Mucosa of descending colon (tissue), 3 donors: Measurements from ENCODE around the gene FXYD5. TPM values are rescaled to one million over a fixed set of nuclear protein-coding genes. Genes with fewer than 3 reads are reported as not detected.

ENCODE experiments used
- ATAC-seq: fragments of 200-7000 bp; cut with Tn5 transposase; one replicate; pipeline ENCODE4 v1.9.1; 2020; ENCODE audit warnings: mild to moderate bottlenecking, moderate library complexity
- DNase-seq, 3 donors: peaks; one replicate each; pipeline ENCODE4 v3.0.0-alpha.2; 2020
- H3K36me3 ChIP-seq: fragments of 200-600 bp; one replicate; pipeline ENCODE4 v1.8.0; 2021; ENCODE audit warnings: low read depth, mild to moderate bottlenecking
- H3K4me1 ChIP-seq: fragments of 200-600 bp; one replicate; pipeline ENCODE4 v1.8.0; 2021; ENCODE audit warnings: low read depth, mild to moderate bottlenecking
- H3K4me3 ChIP-seq: fragments of 200-600 bp; one replicate; pipeline ENCODE4 v1.8.0; 2021; ENCODE audit warnings: mild to moderate bottlenecking
- H3K9me3 ChIP-seq: fragments of 200-600 bp; one replicate; pipeline ENCODE4 v1.8.0; 2021; ENCODE audit warnings: mild to moderate bottlenecking
- intact Hi-C, 2 donors: fragments of 100-400 bp; cut with DNase I in 1 of 2; cut with micrococcal nuclease in 1 of 2; formaldehyde crosslinking; loops; one replicate each; pipeline versions ENCODE4 v1.11.0 to v1.11.1; 2022; cut with DNase I, micrococcal nuclease
- total RNA-seq, 3 donors: library from RNA; stranded (reverse); fragmentation: NEBNext Ultra II Directional in 2 of 3; extraction: Animal tissue kit (Norgen Biotek cat#: 25700) in 2 of 3; gene quantifications; one replicate each; pipeline versions ENCODE4 v1.2.1 to v1.2.4, GENCODE V29; 2021 to 2023
- TF ChIP-seq, protein P1 (sequence below): fragments of 200-600 bp; IDR thresholded peaks from one replicate; pipeline ENCODE4 v1.8.0; 2022; ENCODE audit warnings: antibody characterized with exemption, mild to moderate bottlenecking
- donor health status: DM: no; HTN: no; CAD: no; lungs with moderate emphysema.
- donor health status: DM: no; HTN: no; CAD: no.
- donor health status: DM: no; HTN: yes; CAD: no.

The FXYD5 gene
- total RNA-seq, 3 donors from 2014 or later = 9.1 to 20.8 (median 17.9) TPM

DNA sequence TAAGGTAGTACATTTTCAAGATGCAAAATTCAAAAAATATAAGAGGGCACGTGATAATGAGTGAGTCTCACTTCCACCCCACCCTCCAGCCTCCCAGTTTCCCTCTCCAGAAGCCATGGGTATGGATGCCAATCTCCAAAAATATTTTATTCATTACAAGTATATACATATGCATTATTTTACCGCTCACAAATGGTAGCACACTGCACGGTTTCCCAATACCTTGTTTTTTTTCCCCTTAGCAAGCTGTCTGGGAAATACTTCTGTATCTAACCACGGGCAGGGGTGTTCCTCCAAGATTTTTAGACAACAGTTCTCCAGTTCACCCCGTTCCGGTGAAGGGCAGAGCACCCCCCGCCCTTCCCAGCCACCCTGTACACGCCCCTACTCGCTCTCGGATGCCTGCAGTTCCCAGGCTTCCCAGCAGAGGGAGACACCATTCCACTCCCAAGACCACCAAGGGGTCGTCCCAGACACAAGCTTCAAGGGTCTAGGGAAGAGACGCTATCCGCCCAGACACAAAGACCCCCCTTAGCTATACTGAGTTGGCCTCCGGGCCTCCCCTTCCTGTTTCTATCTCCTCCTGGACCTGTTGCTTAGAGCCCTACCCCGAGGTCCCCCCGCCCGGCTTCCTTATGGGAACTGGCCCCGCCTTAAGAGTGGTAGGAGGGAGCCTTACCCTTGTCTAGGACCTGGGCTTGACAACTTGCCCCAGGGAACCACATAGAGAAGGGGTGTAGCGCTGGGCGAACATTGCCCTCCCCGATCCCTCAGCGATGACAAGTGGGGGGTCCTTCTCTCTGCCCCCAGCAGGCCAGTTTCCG, 40.0 kb upstream of the FXYD5 start:
- intact Hi-C loops = no loop called here
- Histone ChIP-seq H3K9me3 (no peaks in the 10 kb centered on the region), H3K36me3 (no peaks in the 10 kb centered on the region), H3K4me1 (peaks cover 10% of the 10 kb centered on the region), H3K4me3 (peak overlapping the region; percentile 12)
- DNase-seq (peak; percentile 86 to 91 (median 87)), ATAC-seq (peak; percentile 71)
- TF ChIP-seq, protein P1, sequence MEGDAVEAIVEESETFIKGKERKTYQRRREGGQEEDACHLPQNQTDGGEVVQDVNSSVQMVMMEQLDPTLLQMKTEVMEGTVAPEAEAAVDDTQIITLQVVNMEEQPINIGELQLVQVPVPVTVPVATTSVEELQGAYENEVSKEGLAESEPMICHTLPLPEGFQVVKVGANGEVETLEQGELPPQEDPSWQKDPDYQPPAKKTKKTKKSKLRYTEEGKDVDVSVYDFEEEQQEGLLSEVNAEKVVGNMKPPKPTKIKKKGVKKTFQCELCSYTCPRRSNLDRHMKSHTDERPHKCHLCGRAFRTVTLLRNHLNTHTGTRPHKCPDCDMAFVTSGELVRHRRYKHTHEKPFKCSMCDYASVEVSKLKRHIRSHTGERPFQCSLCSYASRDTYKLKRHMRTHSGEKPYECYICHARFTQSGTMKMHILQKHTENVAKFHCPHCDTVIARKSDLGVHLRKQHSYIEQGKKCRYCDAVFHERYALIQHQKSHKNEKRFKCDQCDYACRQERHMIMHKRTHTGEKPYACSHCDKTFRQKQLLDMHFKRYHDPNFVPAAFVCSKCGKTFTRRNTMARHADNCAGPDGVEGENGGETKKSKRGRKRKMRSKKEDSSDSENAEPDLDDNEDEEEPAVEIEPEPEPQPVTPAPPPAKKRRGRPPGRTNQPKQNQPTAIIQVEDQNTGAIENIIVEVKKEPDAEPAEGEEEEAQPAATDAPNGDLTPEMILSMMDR = peak; percentile 97

DNA sequence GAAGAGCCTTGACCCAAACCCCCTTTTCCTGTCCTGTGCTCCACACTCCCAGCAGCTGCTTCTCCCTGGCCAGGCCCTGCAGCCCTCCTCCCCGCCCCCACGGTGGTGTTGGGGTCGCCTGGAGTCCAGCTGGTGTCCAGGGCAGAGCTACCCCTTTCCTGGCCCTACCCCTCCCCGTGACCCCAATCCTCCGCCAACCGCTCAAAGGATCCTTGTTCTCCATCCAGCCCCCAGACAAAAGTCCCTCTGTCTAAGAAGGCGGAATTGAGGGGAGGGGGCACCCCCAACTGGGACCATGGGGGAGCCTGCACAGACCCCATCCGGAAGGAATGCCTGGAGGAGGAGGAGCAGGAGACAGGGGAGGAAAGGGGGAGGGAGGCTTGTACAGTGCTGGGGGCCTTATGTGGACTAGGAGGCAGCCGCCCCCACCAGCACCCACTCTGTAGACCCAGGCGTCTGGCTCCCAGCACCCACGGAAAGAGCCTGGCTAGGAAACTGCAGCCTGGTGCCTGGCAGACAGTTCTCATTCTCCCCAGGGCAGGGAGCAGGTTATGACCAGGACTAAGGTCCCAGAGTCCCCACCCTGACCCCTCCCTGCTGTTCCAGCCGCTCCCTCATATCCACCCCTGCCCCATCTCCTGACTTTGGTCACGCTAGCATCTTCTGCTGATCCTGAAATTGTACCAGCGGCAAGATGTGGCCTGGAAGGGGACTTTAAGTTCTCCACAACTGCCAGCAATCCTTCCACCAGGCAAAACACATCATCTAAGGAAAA, 39.2 kb upstream of the FXYD5 start, which contains the start of gene FXYD3:
FXYD3 (plus strand) TSS at position 647 of the 775 bp plus-strand sequence. CDS start 3,554 bp downstream, outside the sequence.
- Histone ChIP-seq H3K9me3 (no peaks in the 10 kb centered on the region), H3K4me1 (peaks cover 15% of the 10 kb centered on the region), H3K36me3 (no peaks in the 10 kb centered on the region), H3K4me3 (peak within 1 kb of the TSS; percentile 35)
- intact Hi-C loops = no loop called here
- TF ChIP-seq, protein P1 = no peak
- DNase-seq (peak; percentile 83 to 84 (median 84)), ATAC-seq (peak; percentile 74)

DNA sequence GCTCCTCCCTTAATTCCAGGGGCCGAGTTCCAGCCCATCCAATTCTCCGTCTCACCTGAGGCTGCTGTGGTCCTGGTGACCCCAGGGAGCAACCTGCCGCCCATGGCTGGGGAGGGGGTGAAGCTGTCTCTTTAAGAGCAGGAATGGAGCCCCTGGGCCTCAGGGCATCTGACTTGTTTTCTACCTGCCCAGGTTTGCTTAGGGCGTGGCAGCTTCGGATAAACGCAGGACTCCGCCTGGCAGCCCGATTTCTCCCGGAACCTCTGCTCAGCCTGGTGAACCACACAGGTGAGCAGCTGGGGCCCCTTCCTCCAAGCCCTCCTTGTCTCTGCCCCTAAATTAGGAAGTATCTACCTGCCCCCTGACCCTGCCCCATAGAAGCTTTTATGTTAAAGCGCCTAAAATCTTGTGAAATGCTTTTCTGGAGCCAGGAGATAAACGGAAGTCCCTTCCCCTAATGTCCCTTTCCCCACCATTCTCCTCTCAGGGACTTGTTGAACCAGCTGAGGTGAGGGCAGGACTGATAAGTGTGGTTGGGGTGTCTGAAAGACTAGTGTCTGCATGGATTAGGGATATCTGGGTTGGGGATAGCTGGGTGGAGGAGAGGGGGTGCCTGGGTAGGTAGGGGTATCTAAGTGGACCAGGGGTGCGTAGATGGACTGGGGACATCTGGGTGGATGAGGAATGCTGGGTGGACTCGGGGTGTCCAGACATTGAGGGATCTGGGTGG, 38.3 kb upstream of the FXYD5 start:
- ATAC-seq (peak; percentile 58), DNase-seq (peak; percentile 84 to 90 (median 87))
- intact Hi-C loops = no loop called here
- Histone ChIP-seq H3K4me1 (peaks cover 21% of the 10 kb centered on the region), H3K36me3 (peaks cover 3% of the 10 kb centered on the region), H3K4me3 (peak overlapping the region; percentile 35), H3K9me3 (no peaks in the 10 kb centered on the region)
- TF ChIP-seq, protein P1 = no peak

DNA sequence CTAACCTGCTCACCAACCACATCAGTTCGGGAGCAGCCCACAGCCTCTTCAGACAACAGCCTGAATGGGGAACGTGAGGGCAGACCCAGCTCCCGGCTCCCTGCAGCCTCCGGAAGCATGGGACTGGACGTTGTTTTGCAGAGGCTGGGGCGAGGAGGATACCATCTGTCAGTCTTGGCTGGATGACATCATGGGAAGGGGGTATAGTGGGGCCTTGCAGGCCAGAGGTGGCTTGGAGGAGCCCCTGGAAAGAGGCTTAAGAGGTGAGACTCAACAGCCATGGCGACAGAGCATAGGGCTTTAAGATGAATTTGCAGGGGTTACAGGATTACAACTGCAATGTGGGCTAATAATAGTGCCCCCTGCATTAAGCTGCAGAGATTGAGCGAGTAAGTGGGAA, 37.4 kb upstream of the FXYD5 start:
- Histone ChIP-seq H3K36me3 (peaks cover 3% of the 10 kb centered on the region), H3K4me3 (peak overlapping the region; percentile 35), H3K4me1 (peaks cover 30% of the 10 kb centered on the region), H3K9me3 (no peaks in the 10 kb centered on the region)
- peak in 1 of 3 donors; percentile 33 for DNase-seq
- intact Hi-C loops = no loop called here
- ATAC-seq = no peak
- TF ChIP-seq, protein P1 = no peak

DNA sequence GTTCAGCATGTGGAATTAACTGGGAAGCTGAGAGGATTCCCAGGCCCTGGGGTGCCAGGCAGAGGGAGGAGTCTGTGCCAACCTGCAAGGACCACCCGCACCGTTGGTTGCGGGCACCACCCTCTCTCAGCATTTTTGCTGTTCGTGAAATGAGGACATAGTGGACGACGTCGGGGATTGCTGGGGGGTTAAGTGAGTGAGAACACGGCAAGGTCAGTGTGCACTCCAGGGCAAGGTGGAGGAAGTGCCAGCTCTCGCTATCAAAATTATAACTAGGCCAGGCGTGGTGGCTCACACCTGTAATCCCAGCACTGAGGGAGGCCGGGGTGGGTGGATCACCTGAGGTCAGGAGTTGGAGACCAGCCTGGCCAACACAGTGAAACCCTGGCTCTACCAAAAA, 36.7 kb upstream of the FXYD5 start:
- ATAC-seq (peak; percentile 9), DNase-seq (peak in 2 of 3 donors; percentile 67 to 71)
- H3K36me3 ChIP-seq = peaks cover 3% of the 10 kb centered on the region
- intact Hi-C loops = no loop called here
- no peaks in the 10 kb centered on the region for H3K9me3 ChIP-seq
- TF ChIP-seq, protein P1 = no peak
- H3K4me1 ChIP-seq = peaks cover 32% of the 10 kb centered on the region
- H3K4me3 ChIP-seq = no peak overlapping the region
